Liver (tissue), 9 donors: Measurements from ENCODE around the gene FGFR4. TPM values are rescaled to one million over a fixed set of nuclear protein-coding genes. Genes with fewer than 3 reads are reported as not detected.

Experiments
- DNase-seq: peaks from one replicate; pipeline ENCODE4 v3.0.0-alpha.2; 2017; ENCODE audit warnings: low spot score
- H3K27ac ChIP-seq, 2 donors: one replicate each; pipeline ENCODE4 v1.7.0; 2013; ENCODE audit warnings: inconsistent platforms in 2 of 2, low read length in 2 of 2, control low read depth in 1 of 2, low read depth in 1 of 2, mild to moderate bottlenecking in 1 of 2
- H3K27me3 ChIP-seq, 4 donors: one replicate each; pipeline versions ENCODE4 v1.6.1 to v1.7.0; 2013; ENCODE audit warnings: low read length in 3 of 4, inconsistent platforms in 1 of 4, mild to moderate bottlenecking in 1 of 4, moderate library complexity in 1 of 4; ENCODE audit not compliant: control insufficient read depth in 4 of 4, insufficient read depth in 4 of 4
- H3K36me3 ChIP-seq, 4 donors: one replicate each; pipeline versions ENCODE4 v1.6.1 to v1.7.0; 2013; ENCODE audit warnings: low read length in 3 of 4, mild to moderate bottlenecking in 3 of 4, low read depth in 1 of 4, moderate library complexity in 1 of 4; ENCODE audit not compliant: control insufficient read depth in 4 of 4, insufficient read depth in 3 of 4
- H3K4me1 ChIP-seq, 4 donors: one replicate each; pipeline versions ENCODE4 v1.6.1 to v1.7.0; 2013; ENCODE audit warnings: low read length in 3 of 4, mild to moderate bottlenecking in 3 of 4, moderate library complexity in 1 of 4; ENCODE audit not compliant: control insufficient read depth in 4 of 4, insufficient read depth in 4 of 4
- H3K4me3 ChIP-seq, 3 donors: one replicate each; pipeline versions ENCODE4 v1.6.1 to v1.7.0; 2013; ENCODE audit warnings: low read length in 3 of 3, control low read depth in 1 of 3, low read depth in 1 of 3, mild to moderate bottlenecking in 1 of 3
- H3K9ac ChIP-seq, 2 donors: one replicate each; pipeline ENCODE4 v1.7.0; 2013; ENCODE audit warnings: low read length in 2 of 2, mild to moderate bottlenecking in 2 of 2, moderate library complexity in 2 of 2, control low read depth in 1 of 2, low read depth in 1 of 2
- H3K9me3 ChIP-seq, 4 donors: one replicate each; pipeline versions ENCODE4 v1.6.1 to v1.7.0; 2013; ENCODE audit warnings: low read length in 3 of 4; ENCODE audit not compliant: control insufficient read depth in 4 of 4
- EGR1 ChIP-seq, 2 donors: IDR thresholded peaks; 2 replicates each; pipeline ENCODE4 v1.6.1; 2016 to 2018; ENCODE audit warnings: antibody characterized with exemption in 2 of 2, low read depth in 2 of 2
- FOXA2 ChIP-seq: IDR thresholded peaks from 2 replicates; pipeline ENCODE4 v1.6.1; 2016; ENCODE audit warnings: antibody characterized with exemption
- GABPA ChIP-seq, 2 donors: IDR thresholded peaks in 1 of 2; conservative IDR thresholded peaks in 1 of 2; 2 replicates each; pipeline ENCODE4 v1.6.1; 2016; ENCODE audit warnings: antibody characterized with exemption in 2 of 2, mild to moderate bottlenecking in 1 of 2, moderate library complexity in 1 of 2
- HNF4A ChIP-seq, 2 donors: conservative IDR thresholded peaks; 2 replicates each; pipeline ENCODE4 v1.6.1; 2016; ENCODE audit warnings: antibody characterized with exemption in 2 of 2, mild to moderate bottlenecking in 2 of 2
- HNF4G ChIP-seq: IDR thresholded peaks from 2 replicates; pipeline ENCODE4 v1.6.1; 2016; ENCODE audit warnings: antibody characterized with exemption
- JUND ChIP-seq, 2 donors: IDR thresholded peaks; 2 replicates each; pipeline ENCODE4 v1.6.1; 2016; ENCODE audit warnings: antibody characterized with exemption in 2 of 2
- NR2F2 ChIP-seq: IDR thresholded peaks from 2 replicates; pipeline ENCODE4 v1.6.1; 2016; ENCODE audit warnings: antibody characterized with exemption
- RAD21 ChIP-seq, 2 donors: IDR thresholded peaks; 2 replicates each; pipeline ENCODE4 v1.6.1; 2016; ENCODE audit warnings: antibody characterized with exemption in 2 of 2, mild to moderate bottlenecking in 2 of 2
- WGBS: extraction: QIAGEN DNeasy Blood & Tissue Kit; methylation state at CpG from one replicate; pipeline ENCODE4 v1.1.7; 2013; 5-methylcytosine and 5-hydroxymethylcytosine counted together
- polyA plus RNA-seq, 2 donors: library from polyadenylated mRNA; stranded (reverse) in 1 of 2; unstranded in 1 of 2; fragments of 200-250 nt in 1 of 2; fragments of >200 nt in 1 of 2; fragmentation: Nextera tagmentation in 1 of 2; extraction: Ambion mirVana in 1 of 2; gene quantifications; one replicate each; pipeline versions ENCODE4 v1.2.1 to v1.2.3, GENCODE V29; 2013 to 2015
- total RNA-seq, 2 donors: library from RNA; depleted of rRNA; stranded (reverse); fragments of >200 nt; gene quantifications; one replicate each; pipeline ENCODE4 v1.2.3, GENCODE V29; 2014
- TF ChIP-seq, protein P1 (sequence below): IDR thresholded peaks from 2 replicates; pipeline ENCODE4 v1.6.1; 2016; ENCODE audit warnings: antibody characterized with exemption
- TF ChIP-seq, protein P2 (sequence below): fragments of 150-350 bp; IDR thresholded peaks from 2 replicates; pipeline ENCODE4 v1.5.1; 2017; ENCODE audit warnings: improper control_type of control experiment, low read depth, low read length; ENCODE audit not compliant: missing input control
- TF ChIP-seq, protein P3 (sequence below): IDR thresholded peaks from 2 replicates; pipeline ENCODE4 v1.6.1; 2016; ENCODE audit warnings: antibody characterized with exemption
- TF ChIP-seq, protein P4 (sequence below): IDR thresholded peaks from 2 replicates; pipeline ENCODE4 v1.6.1; 2016; ENCODE audit warnings: antibody characterized with exemption, mild to moderate bottlenecking
- TF ChIP-seq, protein P5 (sequence below): IDR thresholded peaks from 2 replicates; pipeline ENCODE4 v1.6.1; 2016; ENCODE audit warnings: antibody characterized with exemption
- donor health status: healthy.
- donor health status: healthy.
- donor health status: healthy.
- donor health status: healthy.
- donor health status: healthy.

The FGFR4 gene
- total and polyA plus RNA-seq, 4 donors: 42.3 to 72.6 (median 56.3) TPM

DNA sequence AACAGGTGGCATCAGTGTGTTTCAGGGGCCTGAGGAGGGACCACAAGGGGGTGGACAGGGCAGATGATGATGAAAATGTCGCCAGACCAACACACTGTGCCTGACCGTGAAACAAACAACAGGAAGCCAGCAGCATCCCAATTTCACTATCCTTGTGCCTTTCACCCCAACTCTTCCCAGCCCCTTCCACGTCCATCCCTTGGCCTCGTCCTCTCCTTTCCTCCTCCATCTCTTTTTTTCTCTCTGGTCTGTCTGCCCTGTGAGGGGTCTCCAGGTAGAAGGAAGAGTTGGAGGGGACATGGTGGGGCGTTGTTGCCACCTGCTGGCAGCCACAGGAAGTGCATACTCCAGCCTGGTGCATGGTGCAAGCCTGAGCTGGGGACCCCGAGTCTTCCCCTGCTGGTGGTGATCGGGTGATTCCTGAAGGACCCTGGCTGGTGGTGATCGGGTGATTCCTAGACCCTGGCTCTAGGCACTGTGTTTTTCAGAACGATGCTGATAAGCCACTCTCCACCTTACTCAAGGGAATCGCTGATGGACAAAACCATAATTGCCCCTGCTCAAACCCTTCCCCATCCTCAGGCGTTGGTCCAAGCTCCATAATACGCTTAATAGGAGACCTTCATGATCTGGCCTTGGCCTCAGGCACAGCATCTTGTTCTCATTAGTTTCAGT is 25.1 kb downstream of the FGFR4 start:
- no peak overlapping the region for H3K4me3 ChIP-seq
- 16% methylated on average over 12 of the region's 12 CpGs for WGBS
- TF ChIP-seq RAD21 (IDR thresholded peaks at IDR 0.05): peak; percentile 96 to 98
- TF ChIP-seq, protein P1, sequence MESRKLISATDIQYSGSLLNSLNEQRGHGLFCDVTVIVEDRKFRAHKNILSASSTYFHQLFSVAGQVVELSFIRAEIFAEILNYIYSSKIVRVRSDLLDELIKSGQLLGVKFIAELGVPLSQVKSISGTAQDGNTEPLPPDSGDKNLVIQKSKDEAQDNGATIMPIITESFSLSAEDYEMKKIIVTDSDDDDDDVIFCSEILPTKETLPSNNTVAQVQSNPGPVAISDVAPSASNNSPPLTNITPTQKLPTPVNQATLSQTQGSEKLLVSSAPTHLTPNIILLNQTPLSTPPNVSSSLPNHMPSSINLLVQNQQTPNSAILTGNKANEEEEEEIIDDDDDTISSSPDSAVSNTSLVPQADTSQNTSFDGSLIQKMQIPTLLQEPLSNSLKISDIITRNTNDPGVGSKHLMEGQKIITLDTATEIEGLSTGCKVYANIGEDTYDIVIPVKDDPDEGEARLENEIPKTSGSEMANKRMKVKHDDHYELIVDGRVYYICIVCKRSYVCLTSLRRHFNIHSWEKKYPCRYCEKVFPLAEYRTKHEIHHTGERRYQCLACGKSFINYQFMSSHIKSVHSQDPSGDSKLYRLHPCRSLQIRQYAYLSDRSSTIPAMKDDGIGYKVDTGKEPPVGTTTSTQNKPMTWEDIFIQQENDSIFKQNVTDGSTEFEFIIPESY: no peak
- TF ChIP-seq, protein P2, sequence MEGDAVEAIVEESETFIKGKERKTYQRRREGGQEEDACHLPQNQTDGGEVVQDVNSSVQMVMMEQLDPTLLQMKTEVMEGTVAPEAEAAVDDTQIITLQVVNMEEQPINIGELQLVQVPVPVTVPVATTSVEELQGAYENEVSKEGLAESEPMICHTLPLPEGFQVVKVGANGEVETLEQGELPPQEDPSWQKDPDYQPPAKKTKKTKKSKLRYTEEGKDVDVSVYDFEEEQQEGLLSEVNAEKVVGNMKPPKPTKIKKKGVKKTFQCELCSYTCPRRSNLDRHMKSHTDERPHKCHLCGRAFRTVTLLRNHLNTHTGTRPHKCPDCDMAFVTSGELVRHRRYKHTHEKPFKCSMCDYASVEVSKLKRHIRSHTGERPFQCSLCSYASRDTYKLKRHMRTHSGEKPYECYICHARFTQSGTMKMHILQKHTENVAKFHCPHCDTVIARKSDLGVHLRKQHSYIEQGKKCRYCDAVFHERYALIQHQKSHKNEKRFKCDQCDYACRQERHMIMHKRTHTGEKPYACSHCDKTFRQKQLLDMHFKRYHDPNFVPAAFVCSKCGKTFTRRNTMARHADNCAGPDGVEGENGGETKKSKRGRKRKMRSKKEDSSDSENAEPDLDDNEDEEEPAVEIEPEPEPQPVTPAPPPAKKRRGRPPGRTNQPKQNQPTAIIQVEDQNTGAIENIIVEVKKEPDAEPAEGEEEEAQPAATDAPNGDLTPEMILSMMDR: peak; percentile 92
- peaks cover 3 to 46% (median 31%) of the 10 kb centered on the region in 4 donors for H3K4me1 ChIP-seq
- no peaks in the 10 kb centered on the region for H3K36me3 ChIP-seq
- DNase-seq: peak; percentile 82
- no peaks in the 10 kb centered on the region for H3K9me3 ChIP-seq
- H3K9ac ChIP-seq: no peak overlapping the region
- H3K27ac ChIP-seq: no peak overlapping the region
- H3K27me3 ChIP-seq: no peaks in the 10 kb centered on the region

DNA sequence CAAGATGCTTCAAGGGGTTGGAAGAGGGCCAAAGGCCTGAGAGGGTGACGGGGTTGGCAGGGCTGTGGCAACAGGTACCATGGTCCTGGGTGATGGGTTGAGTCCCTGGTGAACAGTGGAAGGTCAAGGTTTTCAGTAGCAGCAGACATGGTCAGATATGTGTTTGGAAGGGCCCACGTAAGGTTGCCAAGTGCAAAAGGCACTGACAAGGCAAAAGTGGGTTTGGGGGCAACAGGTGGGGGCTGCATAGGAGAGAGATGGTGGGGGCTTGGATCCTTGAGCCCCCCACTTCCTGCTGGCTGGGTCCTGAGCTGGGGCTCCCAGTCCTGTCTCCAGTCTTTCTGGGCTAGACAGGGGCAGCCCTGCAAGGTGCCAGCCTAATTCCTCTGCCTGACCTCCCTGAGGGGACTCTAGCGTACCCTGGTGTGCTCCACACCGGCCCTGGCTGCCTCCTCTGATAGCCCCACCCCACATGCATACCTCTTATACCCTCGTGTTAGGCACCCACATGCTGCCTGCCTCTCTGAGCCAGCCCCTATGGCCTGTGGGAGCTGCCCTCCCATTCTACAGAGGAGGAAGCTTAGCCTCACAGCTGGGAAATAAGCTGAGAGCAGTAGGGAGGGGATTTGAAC is 26.0 kb downstream of the FGFR4 start:
- TF ChIP-seq, protein P2: no peak
- TF ChIP-seq, protein P3, sequence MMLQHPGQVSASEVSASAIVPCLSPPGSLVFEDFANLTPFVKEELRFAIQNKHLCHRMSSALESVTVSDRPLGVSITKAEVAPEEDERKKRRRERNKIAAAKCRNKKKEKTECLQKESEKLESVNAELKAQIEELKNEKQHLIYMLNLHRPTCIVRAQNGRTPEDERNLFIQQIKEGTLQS: no peak
- TF ChIP-seq, protein P1: no peak
- TF ChIP-seq NR2F2 (no peak), FOXA2 (no peak), HNF4A (conservative IDR thresholded peaks at IDR 0.05) (no peak), RAD21 (IDR thresholded peaks at IDR 0.05) (no peak), HNF4G (no peak), JUND (IDR thresholded peaks at IDR 0.05) (no peak), EGR1 (IDR thresholded peaks at IDR 0.05; ENCODE audit: low read depth in 2 of 2) (no peak), GABPA (IDR thresholded peaks at IDR 0.05 in 1 of 2, conservative IDR thresholded peaks at IDR 0.05 in 1 of 2) (no peak)
- TF ChIP-seq, protein P4, sequence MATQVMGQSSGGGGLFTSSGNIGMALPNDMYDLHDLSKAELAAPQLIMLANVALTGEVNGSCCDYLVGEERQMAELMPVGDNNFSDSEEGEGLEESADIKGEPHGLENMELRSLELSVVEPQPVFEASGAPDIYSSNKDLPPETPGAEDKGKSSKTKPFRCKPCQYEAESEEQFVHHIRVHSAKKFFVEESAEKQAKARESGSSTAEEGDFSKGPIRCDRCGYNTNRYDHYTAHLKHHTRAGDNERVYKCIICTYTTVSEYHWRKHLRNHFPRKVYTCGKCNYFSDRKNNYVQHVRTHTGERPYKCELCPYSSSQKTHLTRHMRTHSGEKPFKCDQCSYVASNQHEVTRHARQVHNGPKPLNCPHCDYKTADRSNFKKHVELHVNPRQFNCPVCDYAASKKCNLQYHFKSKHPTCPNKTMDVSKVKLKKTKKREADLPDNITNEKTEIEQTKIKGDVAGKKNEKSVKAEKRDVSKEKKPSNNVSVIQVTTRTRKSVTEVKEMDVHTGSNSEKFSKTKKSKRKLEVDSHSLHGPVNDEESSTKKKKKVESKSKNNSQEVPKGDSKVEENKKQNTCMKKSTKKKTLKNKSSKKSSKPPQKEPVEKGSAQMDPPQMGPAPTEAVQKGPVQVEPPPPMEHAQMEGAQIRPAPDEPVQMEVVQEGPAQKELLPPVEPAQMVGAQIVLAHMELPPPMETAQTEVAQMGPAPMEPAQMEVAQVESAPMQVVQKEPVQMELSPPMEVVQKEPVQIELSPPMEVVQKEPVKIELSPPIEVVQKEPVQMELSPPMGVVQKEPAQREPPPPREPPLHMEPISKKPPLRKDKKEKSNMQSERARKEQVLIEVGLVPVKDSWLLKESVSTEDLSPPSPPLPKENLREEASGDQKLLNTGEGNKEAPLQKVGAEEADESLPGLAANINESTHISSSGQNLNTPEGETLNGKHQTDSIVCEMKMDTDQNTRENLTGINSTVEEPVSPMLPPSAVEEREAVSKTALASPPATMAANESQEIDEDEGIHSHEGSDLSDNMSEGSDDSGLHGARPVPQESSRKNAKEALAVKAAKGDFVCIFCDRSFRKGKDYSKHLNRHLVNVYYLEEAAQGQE: no peak
- TF ChIP-seq, protein P5, sequence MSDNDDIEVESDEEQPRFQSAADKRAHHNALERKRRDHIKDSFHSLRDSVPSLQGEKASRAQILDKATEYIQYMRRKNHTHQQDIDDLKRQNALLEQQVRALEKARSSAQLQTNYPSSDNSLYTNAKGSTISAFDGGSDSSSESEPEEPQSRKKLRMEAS: no peak
- WGBS: 74% methylated on average over 5 of the region's 5 CpGs
- H3K27ac ChIP-seq: no peak overlapping the region
- no peaks in the 10 kb centered on the region for H3K36me3 ChIP-seq
- no peak overlapping the region for H3K4me3 ChIP-seq
- H3K9me3 ChIP-seq: no peaks in the 10 kb centered on the region
- H3K9ac ChIP-seq: no peak overlapping the region
- no peaks in the 10 kb centered on the region for H3K27me3 ChIP-seq
- H3K4me1 ChIP-seq: peaks cover 3 to 46% (median 31%) of the 10 kb centered on the region in 4 donors
- no peak for DNase-seq
